NCI-H1092 (cell line): ENCODE results near the gene SDK1.
"Not testable (repeated sequence)": the region's sequence is repeated elsewhere in the genome, so short reads cannot be mapped to it uniquely, and the experiment has no call there.

Source experiments
- DNase-seq: peaks from one replicate; lab custom pipeline; 2025; lab: John Stamatoyannopoulos, UW

SDK1 gene

DNA sequence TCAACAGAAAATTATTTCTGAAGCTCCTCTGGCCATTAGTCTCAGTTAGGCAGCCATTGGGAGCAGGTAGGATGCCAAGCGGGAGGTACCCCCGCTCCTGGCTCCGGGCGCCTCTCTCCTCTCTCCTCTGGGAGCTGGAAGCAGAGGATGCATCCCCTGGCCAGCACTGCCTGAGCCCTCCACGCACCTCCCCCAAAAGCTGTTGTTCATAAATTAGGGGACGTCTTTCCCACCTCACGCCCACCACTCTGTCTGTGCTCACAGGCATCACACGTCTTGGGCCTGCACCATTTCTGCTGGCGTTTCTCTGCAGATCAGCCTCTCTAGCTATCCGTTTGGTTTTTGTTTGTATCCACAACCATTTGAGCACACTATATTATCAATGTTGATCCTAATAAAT, 772.0 kb downstream of the SDK1 start:
- no peak for DNase-seq

DNA sequence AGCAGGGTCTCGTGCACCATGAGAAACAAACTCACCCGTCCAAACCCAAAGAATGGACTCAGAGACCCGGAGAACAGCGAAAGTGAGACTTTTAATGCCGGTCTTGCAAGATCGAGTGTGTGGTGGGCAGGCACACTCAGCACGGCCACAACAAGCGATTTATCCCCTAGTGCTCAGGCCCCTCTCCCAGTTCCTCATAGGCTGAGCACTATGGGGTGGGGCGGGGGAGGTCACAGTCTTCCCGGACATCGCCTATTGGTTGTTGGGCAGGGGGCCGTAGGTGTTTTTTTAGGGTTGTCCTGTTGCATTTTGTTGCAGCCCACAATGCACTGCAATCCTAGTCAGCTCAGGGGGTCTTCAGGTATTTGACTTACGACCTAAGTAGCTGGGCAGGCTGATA, 772.7 kb downstream of the SDK1 start:
- DNase-seq, result no peak

DNA sequence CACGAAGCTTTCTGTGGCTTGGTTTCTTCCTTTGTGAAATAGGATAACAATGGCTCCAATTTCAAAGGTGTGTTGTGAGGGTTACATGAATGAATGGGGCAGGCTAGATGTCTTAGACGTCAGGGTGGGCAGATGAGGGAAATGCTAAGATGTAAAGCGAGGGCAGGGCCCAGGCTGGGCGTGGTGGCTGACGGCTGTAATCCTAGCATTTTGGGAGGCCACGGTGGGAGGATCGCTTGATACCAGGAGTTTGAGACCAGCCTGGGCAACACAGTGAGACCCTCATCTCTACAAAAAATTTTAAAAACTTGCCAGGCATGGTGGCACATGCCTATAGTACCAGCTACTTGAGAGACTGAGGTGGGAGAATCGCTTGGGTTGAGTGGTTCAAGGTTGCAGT, 773.4 kb downstream of the SDK1 start:
- DNase-seq, result no peak

DNA sequence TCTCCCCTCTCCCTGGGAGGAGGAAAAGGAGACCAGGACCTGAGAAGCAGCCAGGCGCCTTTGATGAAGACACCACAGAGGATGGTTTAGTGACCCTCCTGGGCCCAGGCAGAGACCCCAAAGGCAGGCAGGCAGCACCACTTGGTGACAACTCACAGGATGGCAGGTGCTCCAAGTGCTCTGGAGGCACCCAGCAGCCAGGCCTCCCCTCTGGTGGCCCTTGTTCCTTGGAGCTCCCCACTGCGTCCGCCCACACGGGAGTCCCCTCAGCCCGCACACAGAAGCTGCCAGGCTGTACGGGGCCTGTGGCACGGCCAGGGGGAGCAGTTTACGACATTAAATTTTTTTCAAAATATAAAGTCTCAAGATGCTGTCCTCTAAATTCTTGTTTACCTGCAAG, 773.9 kb downstream of the SDK1 start:
- no peak for DNase-seq

DNA sequence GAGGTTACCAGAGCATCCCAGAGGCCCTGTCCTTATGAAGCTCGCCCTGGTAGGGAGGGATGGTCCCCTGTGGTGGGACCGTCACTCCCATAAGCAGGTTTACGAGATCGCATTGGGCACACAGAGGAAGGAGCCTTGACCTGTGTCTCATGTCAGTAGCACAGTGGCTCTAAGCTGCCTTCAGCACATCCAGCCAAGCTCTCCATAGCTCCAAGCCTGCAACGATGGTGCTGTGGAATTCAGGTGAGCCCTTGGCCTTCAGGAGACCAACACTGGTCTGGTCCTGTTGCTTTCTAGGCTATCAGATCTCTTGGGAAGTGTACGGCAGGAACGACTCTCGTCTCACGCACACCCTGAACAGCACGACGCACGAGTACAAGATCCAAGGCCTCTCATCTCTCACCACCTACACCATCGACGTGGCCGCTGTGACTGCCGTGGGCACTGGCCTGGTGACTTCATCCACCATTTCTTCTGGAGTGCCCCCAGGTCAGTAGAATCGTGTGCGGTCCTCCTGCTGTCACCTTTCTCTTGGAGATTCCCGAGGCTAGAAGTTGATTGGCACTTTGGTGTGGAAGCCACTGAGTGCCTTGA, 775.7 kb downstream of the SDK1 start:
- no peak for DNase-seq

DNA sequence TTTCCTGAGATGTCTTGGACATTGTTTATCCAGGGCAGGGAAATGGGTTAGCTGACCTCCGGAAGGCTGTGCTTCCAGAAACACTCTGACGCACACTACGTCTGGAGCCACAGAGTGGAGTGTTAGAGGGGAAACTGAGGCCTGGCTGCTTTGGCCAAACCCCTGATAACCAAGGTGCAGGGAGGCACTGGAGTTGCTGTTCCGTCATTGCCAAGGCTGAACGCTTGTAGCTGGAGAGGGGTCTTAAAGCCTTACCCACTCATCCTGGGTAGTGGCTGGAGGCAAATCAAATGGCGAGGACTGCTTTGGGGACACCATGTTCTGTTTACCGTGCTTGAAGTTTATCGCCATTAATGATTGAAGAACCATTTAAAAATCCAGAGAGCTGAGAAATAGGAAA, 776.9 kb downstream of the SDK1 start:
- DNase-seq, result no peak

DNA sequence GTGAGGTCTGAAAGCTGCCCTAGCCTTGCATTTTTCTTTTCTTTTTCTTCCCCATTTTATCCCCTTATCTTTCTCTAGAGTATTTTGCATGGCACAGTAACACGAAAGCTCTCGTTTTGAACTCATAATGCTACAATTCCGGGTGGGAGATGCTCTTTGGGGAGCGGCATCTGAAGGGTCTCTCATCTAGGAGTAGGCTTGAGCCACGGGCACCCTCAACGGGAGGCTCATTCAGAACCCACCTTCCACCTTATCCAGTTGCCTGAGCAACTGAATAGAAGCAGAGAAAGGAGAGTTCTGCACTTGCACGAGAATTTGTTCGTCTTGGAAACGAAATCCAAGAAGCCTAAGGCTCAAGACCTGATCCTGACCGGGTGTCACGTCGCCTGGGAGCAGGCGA, 777.5 kb downstream of the SDK1 start:
- DNase-seq, result no peak

DNA sequence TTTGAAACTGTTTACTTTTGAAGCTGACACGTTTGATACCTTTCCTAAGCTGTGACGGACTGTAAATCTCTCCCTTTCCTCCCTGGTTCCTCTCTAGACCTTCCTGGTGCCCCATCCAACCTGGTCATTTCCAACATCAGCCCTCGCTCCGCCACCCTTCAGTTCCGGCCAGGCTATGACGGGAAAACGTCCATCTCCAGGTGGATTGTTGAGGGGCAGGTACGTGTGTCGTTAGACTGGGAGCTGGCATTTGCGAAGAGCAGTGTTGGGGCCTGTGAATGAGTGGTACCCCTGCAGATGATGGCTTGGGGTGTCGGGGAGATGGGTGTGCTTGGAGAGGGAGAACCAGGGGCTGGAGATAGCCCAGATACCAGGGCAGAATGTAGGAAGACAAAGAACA, 778.3 kb downstream of the SDK1 start:
- DNase-seq, result no peak

DNA sequence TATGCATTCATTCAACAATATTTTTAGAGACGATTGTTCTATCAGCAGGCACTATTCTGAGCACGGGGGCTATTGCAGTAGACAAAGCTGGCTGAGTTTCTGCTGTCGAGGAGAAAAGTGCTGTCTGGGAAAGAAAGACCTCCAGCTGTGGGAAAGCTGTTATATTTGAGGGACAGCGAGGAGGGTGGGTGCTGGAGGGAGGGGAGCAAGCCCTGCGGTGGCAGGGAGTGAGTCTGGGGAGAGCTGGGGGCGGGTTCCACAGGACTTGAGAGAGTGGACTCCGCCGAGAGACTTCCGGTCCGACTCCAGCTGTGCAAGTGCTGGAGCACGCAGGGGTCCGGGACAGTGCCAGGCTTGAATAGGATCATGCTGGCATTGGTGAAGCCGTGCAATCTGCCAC, 778.9 kb downstream of the SDK1 start:
- DNase-seq, result no peak

DNA sequence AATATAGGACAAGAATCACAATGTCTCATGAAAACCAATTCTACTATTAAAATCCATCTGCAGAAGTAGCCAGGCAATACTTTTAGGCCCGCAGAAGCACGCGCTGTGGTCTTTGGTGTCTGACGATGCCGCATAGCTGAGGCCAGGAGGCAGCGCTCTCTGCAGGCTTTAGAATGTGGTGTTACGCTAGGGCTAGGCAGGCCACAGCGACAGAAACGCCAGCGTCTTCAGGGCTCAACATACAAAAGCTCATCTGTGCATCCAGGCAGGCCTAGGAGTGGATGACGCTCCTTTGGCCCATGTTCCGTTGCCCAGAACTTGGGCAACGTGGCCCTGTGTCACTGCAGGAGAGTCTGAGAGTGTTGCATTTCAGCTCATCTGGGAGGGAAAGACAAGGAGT, 779.9 kb downstream of the SDK1 start:
- DNase-seq, result no peak

DNA sequence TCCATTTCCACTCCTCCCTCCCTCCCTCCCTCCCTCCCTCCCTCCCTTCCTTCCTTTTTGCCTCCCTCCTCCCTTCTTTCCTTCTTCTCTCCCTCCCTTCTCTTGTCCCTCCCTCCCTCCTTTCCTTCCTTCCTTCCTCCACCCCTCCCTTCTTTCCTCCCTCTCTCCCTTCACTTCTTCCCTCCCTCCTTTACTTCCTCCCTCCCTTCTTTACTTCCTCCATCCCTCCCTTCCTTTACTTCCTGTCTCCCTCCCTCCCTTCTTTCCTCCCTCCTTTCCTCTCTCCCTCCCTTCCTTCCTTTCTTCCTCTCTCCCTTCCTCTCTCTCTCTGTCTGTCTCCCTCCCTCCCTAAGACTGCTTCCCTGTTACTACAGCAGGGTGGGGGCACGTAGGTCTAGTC, 782.5 kb downstream of the SDK1 start:
- DNase-seq, result no peak

DNA sequence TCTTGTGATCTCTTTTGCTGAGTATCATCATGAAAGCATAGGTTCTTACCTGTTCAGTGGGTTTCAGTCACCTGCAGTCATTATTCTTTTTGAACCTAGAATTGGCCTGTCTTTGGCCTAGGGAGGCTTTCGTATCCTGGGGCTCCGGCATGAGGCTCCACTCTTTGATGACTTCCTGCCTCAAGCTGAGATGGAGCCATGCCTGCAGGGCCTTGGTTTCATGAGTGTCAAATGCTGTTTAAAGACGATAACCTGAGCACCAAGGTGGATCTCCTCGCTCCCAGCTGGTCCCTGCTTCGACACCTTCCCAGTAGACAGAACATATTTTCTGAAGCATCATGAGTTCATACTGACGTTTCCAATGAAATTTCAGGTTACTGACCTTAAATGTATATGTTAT, 783.2 kb downstream of the SDK1 start:
- DNase-seq, result no peak

DNA sequence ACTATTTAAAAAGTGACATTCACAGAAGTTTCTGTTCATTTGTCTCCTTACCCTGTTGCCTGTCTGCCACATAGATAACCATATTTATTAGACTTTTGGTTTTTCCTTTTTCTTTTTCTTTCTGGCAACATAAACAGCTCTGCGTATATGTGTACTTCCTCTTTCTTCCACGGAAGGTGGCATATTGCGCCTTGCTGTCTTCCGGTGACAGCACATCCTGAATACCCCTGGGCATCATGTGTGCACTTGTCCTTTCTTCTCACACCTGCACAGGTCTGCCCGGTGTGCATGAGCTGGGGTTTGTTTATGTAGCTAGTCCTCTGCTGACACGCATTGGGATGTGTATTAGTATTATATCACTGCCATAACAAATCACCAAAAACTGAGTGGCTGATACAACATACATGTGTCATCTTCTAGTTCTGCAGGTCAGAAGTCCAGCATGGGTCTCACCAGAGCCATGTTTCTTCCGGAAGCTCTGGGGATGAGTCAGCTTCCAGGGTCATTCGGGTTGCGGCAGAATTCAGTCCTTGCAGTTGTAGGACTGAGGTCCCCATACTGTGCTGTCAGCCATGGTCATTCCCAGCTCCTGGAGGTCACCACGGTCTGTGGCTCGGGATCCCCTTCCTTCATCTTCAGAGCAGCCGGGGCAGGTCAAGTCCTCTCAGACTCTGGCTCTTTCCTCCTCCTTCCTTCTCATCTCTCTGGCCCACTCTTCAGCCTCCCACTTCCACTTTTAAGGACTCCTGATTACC, 785.1 kb downstream of the SDK1 start:
- no peak for DNase-seq

DNA sequence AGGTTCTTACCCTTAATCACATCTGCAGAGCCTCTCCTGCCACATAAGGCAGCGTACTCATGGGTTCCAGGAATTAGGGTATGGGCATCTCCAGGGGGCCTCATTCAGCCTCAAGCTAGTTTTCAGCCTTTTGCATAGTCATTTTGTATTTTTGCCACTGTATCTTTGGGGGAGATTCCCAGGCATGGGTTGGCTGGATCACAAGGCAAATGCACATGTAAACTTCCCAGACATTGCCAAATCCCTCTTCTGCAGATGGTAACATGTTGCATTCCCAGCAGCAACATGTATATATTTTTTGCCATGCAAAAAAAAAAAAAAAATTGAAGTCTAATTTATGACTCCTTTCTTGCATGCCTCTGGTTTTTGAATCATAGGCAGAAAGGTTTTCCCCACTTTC, 785.7 kb downstream of the SDK1 start:
- no peak for DNase-seq

DNA sequence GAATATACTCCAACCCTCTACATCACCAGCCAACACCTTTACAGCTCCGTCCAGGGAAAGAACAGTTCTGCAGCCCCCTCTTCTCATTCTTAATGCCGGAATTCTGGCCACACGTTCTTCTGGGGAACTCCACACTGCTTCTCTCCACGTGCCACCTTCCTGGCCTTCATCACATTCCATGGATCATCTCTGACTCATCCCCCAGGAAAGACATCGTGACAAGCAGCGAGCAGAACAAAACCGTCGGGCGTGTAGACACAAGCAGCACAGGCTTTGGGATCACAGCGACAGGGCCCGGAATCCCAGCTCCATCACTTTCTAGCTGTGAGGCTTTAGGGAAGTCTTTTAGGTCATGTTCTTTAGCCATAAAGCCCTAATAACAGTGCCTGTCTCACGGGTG, 790.7 kb downstream of the SDK1 start:
- no peak for DNase-seq

DNA sequence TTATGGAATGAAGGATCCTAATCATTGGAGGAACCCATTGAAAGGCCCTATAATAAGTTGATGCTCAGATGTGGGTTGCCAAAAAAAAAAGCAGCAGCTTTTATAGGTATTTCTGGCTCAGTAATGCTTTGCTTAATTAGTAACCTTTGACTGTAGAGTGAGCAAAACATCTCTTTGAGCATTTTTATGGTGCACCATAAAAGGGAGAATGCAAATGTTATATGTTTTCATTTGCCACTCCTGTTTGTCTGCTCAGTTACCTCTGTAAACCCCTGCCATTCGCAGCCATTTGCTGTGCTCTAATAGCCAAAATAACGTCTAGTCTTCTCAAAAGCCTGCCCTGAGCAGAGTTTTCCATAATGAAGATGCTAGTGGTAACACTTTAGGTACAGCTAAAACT, 792.0 kb downstream of the SDK1 start:
- DNase-seq, result no peak

DNA sequence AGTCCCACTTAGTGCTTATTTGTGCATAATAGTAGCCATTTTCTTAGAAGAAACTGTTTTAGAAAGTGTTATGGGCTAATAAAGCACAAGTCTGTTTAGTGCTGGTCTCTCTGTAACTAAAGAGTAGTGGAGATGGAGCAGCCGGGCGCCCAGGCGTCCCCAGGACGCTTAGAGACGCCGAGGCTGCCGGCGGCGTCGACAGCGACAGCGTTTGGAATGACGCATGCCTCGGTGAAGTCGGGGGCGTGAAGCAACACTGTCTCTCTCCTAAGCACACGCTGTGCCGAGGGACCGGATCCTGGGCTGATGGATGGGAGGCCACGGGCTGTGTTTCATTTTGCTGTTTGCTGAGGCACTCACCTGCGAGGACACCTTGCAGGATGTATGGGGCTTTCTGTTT, 792.4 kb downstream of the SDK1 start:
- DNase-seq, result no peak

DNA sequence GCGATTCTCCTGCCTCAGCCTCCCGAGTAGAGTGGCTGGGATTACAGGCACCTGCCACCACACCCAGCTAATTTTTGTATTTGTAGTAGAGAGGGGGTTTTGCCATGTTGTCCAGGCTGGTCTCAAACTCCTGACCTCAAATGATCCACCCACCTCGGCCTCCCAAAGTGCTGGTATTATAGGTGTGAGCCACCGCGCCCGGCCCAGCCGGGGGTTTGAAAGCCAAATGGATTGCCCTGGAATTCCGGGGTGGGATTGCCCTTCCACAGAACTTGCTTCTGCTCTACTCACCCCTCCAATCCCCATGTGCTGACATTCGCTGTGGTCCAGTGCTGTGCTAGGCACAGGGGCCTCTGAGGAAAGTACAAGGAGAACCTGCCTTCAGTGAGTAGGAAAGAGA, 793.1 kb downstream of the SDK1 start:
- not testable (repeated sequence) for DNase-seq

DNA sequence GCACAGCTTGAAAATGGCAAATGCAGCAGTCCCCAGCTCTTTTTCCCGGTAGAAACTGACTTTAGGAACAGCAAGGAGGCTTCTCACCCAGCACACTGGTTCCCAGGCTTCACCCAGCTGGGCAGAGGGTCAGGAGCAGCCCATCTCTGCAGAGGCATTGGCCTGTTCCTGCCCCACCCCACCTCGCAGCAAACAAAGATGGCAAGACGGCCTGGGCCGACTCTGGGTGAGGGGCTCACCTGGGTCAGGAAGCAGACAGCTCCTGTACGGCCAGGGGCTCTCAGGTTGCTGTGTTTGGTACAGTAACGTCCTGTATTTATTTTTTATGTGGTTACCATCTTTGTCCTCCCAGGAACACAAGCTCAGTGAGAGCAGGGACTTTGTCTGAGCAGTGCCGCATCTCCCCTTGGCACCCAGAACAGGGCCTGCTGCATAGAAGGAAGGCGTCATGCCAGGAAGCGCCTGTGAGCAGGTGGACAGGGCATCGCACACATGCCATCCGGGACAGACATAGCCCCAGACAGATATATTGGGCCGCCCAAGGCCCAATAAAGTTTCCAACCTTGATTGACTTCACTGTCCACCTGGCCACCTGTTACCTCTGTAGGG, 796.1 kb downstream of the SDK1 start:
- DNase-seq, result no peak

DNA sequence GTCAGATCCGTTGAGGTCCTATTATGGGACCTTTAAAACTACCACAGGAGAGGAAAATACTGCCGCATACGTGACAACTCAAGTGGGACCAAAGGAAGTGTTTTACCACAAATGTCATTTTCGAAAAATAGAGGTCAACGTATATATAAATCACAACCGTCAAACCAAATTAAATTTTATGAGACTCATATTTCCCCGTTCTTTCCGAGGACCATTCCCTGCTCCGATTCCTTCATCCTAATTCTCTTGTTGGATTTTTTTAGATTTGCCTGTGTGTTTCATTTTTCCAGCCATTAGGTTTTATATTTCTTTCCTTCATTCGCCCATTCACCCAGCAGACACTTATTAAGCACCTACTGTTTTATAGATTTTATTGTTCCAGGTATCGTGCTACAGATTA, 797.1 kb downstream of the SDK1 start:
- DNase-seq, result no peak

DNA sequence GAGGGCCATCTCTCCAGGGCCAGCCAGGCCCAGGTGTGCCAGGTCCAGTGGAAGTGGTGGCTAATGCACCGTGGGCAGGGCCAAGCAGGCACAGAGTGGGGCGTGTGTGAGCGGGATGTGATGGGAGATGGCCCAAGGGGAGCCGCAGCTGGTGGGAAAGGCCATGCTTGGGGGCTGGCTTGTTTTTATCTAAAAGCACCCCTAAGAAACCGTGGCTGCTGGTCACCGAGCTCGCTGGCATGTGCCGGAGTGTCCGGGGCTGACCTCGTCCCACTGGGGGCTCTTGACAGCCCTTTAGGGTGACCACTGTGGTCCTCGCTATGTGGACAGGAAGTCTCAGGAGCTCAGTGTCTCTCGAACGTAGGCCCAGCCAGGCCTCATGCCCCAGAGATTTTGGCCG, 798.6 kb downstream of the SDK1 start:
- DNase-seq, result no peak

DNA sequence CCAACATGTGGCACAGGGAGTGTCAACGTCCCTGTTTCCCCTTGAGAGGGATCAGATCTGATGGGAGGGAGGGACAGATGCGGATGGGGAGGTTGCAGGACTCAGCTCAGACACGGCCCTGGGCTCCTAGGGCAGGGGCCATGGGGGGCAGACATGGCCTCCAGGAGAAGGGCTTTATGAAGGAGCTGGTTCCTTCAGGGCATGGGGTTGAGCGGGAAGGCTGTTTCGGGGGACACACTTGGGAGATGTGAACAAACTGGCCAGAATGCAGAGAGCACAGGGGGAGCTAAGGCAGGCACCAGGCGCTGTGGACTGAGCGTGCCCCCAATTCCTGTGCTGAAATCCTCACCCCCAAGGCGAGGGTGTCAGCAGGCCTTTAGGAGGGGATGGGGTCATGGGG, 799.1 kb downstream of the SDK1 start:
- DNase-seq, result no peak

DNA sequence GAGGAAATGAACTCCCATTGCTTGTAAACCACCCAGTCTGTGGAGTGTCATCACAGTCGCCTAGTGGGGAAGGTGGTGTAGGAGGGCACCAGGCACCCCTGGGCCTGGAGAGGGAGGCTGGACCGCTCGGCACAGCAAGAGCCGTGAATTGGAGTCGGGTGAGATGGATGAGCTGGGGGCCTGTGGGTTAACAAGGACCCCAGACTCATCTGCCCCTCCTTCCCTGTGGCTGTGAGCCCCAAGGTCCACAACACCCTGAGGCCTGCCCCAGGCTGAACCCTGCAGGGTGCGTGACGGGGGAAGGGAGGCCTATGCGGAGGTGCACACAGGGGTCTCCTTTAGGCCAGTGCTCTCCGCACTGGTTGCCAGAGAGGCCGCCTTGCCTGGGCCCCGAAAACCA, 799.6 kb downstream of the SDK1 start:
- DNase-seq, result no peak
